Stimulated activated CD4-positive, alpha-beta T cell treated with anti-CD3 and anti-CD28 coated beads, Interleukin-15, amount 100 ng/mL, for 48 hours (primary cell): ENCODE data around the gene POLR2E.
A peak's percentile ranks its signal among the peaks of the same experiment; 100 is the strongest.
"Not testable (repeated sequence)": the region's sequence is repeated elsewhere in the genome, so short reads cannot be mapped to it uniquely, and the experiment has no call there.

ENCODE experiments used
- DNase-seq, 2 donors: peaks; one replicate each; pipeline ENCODE4 v3.0.0-alpha.2; 2020; ENCODE audit warnings: low read depth in 2 of 2

The POLR2E gene

GRCh38 chr19:1126984-1127760 is 32.0 kb upstream of the POLR2E start:
- DNase-seq = no peak

- no peak for DNase-seq
Observed at GRCh38 chr19:1125601-1126467, 30.7 kb upstream of the POLR2E start.

GRCh38 chr19:1123885-1124677 is 28.9 kb upstream of the POLR2E start:
- DNase-seq = no peak

- no peak for DNase-seq
Observed at GRCh38 chr19:1123381-1123780, 28.2 kb upstream of the POLR2E start.

- DNase-seq = peak in 1 of 2 donors; percentile 57
Observed at GRCh38 chr19:1122972-1123363, 27.8 kb upstream of the POLR2E start.

- no peak for DNase-seq
Observed at GRCh38 chr19:1122021-1122971, 27.1 kb upstream of the POLR2E start.

GRCh38 chr19:1121395-1121794 is 26.2 kb upstream of the POLR2E start:
- no peak for DNase-seq

GRCh38 chr19:1119475-1120217 is 24.5 kb upstream of the POLR2E start:
- DNase-seq = no peak

- no peak for DNase-seq
Observed at GRCh38 chr19:1118999-1119398, 23.8 kb upstream of the POLR2E start.

GRCh38 chr19:1117654-1118053 is 22.5 kb upstream of the POLR2E start:
- no peak for DNase-seq

- no peak for DNase-seq
Observed at GRCh38 chr19:1116726-1117581, 21.8 kb upstream of the POLR2E start.

- no peak for DNase-seq
Observed at GRCh38 chr19:1115646-1116420, 20.7 kb upstream of the POLR2E start.

GRCh38 chr19:1114728-1115127 is 19.6 kb upstream of the POLR2E start:
- DNase-seq = not testable (repeated sequence)

- no peak for DNase-seq
Observed at GRCh38 chr19:1113986-1114483, 18.9 kb upstream of the POLR2E start.

GRCh38 chr19:1113030-1113985 is 18.1 kb upstream of the POLR2E start:
- DNase-seq = peak in 1 of 2 donors; percentile 82

- no peak for DNase-seq
Observed at GRCh38 chr19:1112268-1113029, 17.3 kb upstream of the POLR2E start.
